Measurements from ENCODE around the gene TANC2. TPM values are rescaled to one million over a fixed set of nuclear protein-coding genes. Genes with fewer than 3 reads are reported as not detected.
A peak's percentile ranks its signal among the peaks of the same experiment; 100 is the strongest.

Gene TANC2
- total and polyA plus RNA-seq, 9 of the 15 experiments (the other 6 are each of a cell fraction or from before 2014, with no cell fraction given): 0.46 to 7.8 (median 4.5) TPM

DNA sequence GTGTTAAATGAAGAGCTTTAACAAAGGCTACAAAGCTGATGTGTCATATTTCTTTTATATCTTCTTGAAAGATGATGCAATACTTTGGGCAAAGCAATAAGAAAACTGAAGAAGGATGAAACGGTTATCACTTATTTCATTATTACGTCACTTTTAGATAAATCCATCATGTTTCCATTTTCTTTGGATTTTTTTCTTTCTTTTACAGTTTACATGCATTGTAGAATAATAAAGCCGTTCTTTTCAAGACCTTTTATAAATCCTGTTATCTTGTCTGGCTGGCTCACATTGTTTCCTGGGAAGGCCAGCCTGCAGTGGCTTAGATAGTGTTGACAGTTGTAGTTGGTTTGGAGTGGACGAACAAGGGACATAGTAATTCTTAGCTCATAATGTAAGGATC, 28.9 kb downstream of the TANC2 start (continued):
- TF ChIP-seq, protein P1, sequence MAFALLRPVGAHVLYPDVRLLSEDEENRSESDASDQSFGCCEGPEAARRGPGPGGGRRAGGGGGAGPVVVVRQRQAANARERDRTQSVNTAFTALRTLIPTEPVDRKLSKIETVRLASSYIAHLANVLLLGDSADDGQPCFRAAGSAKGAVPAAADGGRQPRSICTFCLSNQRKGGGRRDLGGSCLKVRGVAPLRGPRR (CRISPR knock-in tag; IDR thresholded peaks at IDR 0.05): no peak
- TF ChIP-seq DNMT1 (IDR thresholded peaks at IDR 0.05): no peak
- no peak for TF ChIP-seq ZNF224 (CRISPR knock-in tag; IDR thresholded peaks at IDR 0.05)
- no peak for TF ChIP-seq GABPB2 (CRISPR knock-in tag; conservative IDR thresholded peaks at IDR 0.05)
- TF ChIP-seq CEBPB (tag; IDR thresholded peaks at IDR 0.05): peak; percentile 97
- no peak for TF ChIP-seq POLR3G (IDR thresholded peaks at IDR 0.05; ENCODE audit: extremely low read depth, insufficient read length, insufficient replicate concordance)
- TF ChIP-seq, protein P2, sequence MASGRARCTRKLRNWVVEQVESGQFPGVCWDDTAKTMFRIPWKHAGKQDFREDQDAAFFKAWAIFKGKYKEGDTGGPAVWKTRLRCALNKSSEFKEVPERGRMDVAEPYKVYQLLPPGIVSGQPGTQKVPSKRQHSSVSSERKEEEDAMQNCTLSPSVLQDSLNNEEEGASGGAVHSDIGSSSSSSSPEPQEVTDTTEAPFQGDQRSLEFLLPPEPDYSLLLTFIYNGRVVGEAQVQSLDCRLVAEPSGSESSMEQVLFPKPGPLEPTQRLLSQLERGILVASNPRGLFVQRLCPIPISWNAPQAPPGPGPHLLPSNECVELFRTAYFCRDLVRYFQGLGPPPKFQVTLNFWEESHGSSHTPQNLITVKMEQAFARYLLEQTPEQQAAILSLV (tag; IDR thresholded peaks at IDR 0.05): peak; percentile 96
- TF ChIP-seq GTF2F1 (IDR thresholded peaks at IDR 0.05; ENCODE audit: low read depth, low read length): no peak
- TF ChIP-seq TAL1 (IDR thresholded peaks at IDR 0.05): peak; percentile 91
- peak; percentile 80; the same call in 1 of the 2 replicates for TF ChIP-seq KLF16 (IDR thresholded peaks at IDR 0.05)
- no peak for TF ChIP-seq ETV6 (IDR thresholded peaks at IDR 0.05; ENCODE audit: borderline replicate concordance in 1 of 2, low read depth in 2 of 2, low read length in 1 of 2)
- no peak for TF ChIP-seq ETV6 (CRISPR knock-in tag; IDR thresholded peaks at IDR 0.05; ENCODE audit: borderline replicate concordance)
- TF ChIP-seq, protein P3, sequence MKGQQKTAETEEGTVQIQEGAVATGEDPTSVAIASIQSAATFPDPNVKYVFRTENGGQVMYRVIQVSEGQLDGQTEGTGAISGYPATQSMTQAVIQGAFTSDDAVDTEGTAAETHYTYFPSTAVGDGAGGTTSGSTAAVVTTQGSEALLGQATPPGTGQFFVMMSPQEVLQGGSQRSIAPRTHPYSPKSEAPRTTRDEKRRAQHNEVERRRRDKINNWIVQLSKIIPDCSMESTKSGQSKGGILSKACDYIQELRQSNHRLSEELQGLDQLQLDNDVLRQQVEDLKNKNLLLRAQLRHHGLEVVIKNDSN (CRISPR knock-in tag; IDR thresholded peaks at IDR 0.05): no peak
- no peak for TF ChIP-seq SRSF3 (IDR thresholded peaks at IDR 0.05; ENCODE audit: insufficient read depth, low read length)
- TF ChIP-seq RBBP5 (IDR thresholded peaks at IDR 0.05; ENCODE audit: borderline replicate concordance, insufficient read depth, low read length, poor library complexity, severe bottlenecking): no peak
- TF ChIP-seq SMARCB1 (IDR thresholded peaks at IDR 0.05; ENCODE audit: insufficient read length, low read depth): no peak
- peak; percentile 94 for TF ChIP-seq ARID1B (IDR thresholded peaks at IDR 0.05)
- no peak for TF ChIP-seq GATAD2B (IDR thresholded peaks at IDR 0.05; ENCODE audit: borderline replicate concordance)
- TF ChIP-seq TAF7 (tag; IDR thresholded peaks at IDR 0.05): no peak
- peak; percentile 90 for TF ChIP-seq ATF7 (IDR thresholded peaks at IDR 0.05)
- TF ChIP-seq MECOM (CRISPR knock-in tag; IDR thresholded peaks at IDR 0.05): peak; percentile 65; the same call in 1 of the 2 replicates
- no peak for TF ChIP-seq ESRRB (CRISPR knock-in tag; IDR thresholded peaks at IDR 0.05; ENCODE audit: borderline replicate concordance)
- TF ChIP-seq BCOR (IDR thresholded peaks at IDR 0.05): no peak
- TF ChIP-seq POLR3A (IDR thresholded peaks at IDR 0.05; ENCODE audit: borderline replicate concordance, extremely low read depth, insufficient read depth, insufficient read length): no peak
- TF ChIP-seq TEAD1 (CRISPR knock-in tag; IDR thresholded peaks at IDR 0.05): no peak
- TF ChIP-seq, protein P4, sequence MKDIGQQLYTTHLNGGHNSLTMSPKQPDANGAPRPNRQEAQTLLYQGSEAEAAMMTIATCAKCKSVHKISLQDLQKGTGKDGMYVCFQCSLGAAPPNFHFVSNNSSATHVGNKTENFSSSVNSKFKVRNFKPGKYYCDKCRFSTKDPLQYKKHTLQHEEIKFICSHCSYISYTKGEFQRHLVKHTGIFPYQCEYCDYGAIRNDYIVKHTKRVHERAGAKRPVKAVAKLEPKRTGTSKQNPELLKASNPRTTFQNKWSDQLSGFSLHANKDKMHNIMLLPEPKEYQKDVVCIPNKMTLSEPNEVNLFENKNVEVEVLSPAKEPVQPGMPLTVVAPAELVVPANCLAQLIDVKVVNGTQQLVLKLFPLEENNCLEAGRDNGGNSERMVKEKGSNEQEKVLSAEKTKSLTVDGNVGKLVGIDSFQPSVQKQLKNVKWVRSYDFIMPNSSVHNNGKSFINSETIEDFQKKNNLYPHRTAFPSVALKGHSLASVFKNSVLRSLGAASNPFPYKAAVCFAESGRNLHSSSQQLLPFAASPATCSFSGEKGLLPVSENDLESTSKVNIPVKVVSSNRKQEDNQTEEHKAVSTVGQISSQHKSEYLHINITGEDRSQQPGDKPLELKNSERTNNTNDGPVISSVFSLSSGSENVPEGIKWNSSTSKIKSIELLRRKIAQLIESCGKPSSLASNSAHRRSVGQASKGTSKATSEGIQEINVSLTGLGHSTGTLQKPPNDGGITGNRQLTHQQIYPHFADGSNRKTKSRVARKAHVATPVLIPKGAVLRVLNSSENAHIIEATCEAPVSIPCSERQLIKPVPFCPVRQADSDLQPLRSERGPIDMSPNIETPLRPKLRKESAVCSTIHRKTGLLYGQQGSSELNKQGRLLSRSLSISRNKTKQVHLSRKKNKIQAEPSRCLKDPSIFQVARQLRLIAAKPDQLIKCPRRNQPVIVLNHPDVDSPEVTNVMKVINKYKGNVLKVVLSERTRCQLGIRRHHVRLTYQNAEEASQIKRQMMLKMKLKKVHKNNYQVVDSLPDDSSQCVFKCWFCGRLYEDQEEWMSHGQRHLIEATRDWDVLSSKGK (CRISPR knock-in tag; IDR thresholded peaks at IDR 0.05): no peak
- TF ChIP-seq ZNF586 (CRISPR knock-in tag; conservative IDR thresholded peaks at IDR 0.05): no peak
